GM19193 (cell line): ENCODE data around the gene LRP4.

ENCODE experiments used
- POLR2A ChIP-seq: IDR thresholded peaks from 4 replicates; pipeline ENCODE4 v1.6.1; 2011; ENCODE audit not compliant: insufficient read depth, insufficient read length; ENCODE audit errors: extremely low read depth

Gene LRP4

GRCh38 chr11:46889689-46890475, 28.5 kb downstream of the LRP4 start:
- no peak for TF ChIP-seq POLR2A

GRCh38 chr11:46889251-46889650, 29.1 kb downstream of the LRP4 start:
- TF ChIP-seq POLR2A, result no peak

GRCh38 chr11:46888636-46889035, 29.7 kb downstream of the LRP4 start:
- no peak for TF ChIP-seq POLR2A

- TF ChIP-seq POLR2A, result no peak
These were observed 32.1 kb downstream of the LRP4 start for GRCh38 chr11:46886211-46886610.

GRCh38 chr11:46879056-46879585, 39.2 kb downstream of the LRP4 start:
- no peak for TF ChIP-seq POLR2A

- no peak for TF ChIP-seq POLR2A
These were observed 40.8 kb downstream of the LRP4 start for GRCh38 chr11:46877580-46877979.

- TF ChIP-seq POLR2A, result no peak
These were observed 41.9 kb downstream of the LRP4 start for GRCh38 chr11:46876471-46876870.

- TF ChIP-seq POLR2A, result no peak
These were observed 43.8 kb downstream of the LRP4 start for GRCh38 chr11:46874586-46874985.

GRCh38 chr11:46868912-46869311, 49.4 kb downstream of the LRP4 start:
- TF ChIP-seq POLR2A, result no peak

GRCh38 chr11:46865340-46865739, 53.0 kb downstream of the LRP4 start:
- no peak for TF ChIP-seq POLR2A

GRCh38 chr11:46860218-46860617, 58.1 kb downstream of the LRP4 start:
- TF ChIP-seq POLR2A, result no peak

- TF ChIP-seq POLR2A, result no peak
These were observed 59.3 kb downstream of the LRP4 start for GRCh38 chr11:46858920-46859546.

- no peak for TF ChIP-seq POLR2A
These were observed 60.7 kb downstream of the LRP4 start for GRCh38 chr11:46857666-46858065.

- no peak for TF ChIP-seq POLR2A
These were observed 61.6 kb downstream of the LRP4 start for GRCh38 chr11:46856605-46857343.

GRCh38 chr11:46855863-46856262, 62.5 kb downstream of the LRP4 start:
- no peak for TF ChIP-seq POLR2A
